Measurements from ENCODE around the gene NIPSNAP2.

DNA sequence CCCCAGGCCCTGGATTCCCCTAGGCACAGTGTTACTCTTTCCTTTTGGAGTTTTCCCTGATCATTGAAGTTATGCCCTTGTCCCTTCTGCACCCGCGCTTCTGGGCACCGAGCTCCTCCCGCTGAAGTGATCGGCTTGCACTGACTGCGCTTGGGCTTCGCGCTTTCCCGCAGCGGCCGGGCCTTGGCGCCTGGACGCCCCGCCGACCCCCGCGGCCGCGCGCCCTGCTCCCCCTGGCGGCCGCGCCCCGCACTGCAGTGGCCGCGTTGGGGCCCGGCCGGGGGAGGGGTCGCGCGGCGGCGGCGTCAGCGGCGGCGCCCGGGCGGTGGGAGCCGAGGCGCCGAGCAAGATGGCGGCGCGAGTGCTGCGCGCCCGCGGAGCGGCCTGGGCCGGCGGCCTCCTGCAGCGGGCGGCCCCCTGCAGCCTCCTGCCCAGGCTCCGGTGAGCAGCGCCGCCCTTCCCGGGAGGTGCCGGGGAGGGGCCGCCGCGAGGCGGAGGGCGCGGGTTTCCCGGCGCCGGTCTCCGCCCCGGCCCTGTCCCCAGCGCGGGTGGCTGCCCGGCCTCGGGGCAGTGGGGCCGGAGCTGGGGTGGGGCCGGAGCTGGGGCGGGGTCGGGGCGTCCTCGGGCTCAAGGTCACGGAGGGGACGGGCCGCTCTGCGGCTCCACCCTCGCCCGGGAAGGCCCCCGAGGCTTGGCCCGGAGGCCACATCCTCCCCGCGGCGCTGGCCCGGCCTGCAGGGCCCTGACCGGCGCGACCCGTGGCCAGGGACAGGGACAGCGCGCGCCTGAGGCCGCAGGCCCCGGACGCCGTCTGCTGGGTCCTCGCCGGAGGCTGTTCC is at the start of gene NIPSNAP2:
- TF ChIP-seq, protein P1, sequence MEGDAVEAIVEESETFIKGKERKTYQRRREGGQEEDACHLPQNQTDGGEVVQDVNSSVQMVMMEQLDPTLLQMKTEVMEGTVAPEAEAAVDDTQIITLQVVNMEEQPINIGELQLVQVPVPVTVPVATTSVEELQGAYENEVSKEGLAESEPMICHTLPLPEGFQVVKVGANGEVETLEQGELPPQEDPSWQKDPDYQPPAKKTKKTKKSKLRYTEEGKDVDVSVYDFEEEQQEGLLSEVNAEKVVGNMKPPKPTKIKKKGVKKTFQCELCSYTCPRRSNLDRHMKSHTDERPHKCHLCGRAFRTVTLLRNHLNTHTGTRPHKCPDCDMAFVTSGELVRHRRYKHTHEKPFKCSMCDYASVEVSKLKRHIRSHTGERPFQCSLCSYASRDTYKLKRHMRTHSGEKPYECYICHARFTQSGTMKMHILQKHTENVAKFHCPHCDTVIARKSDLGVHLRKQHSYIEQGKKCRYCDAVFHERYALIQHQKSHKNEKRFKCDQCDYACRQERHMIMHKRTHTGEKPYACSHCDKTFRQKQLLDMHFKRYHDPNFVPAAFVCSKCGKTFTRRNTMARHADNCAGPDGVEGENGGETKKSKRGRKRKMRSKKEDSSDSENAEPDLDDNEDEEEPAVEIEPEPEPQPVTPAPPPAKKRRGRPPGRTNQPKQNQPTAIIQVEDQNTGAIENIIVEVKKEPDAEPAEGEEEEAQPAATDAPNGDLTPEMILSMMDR (IDR thresholded peaks at IDR 0.05) = peak in 3 of 4 experiments; percentile 55 to 89 (median 87)
- TF ChIP-seq EP300 (IDR thresholded peaks at IDR 0.05) = no peak
- no peak for TF ChIP-seq POLR2AphosphoS5 (IDR thresholded peaks at IDR 0.05)
- peak; percentile 41 to 72 for TF ChIP-seq POLR2A (IDR thresholded peaks at IDR 0.05)

All from gastroesophageal sphincter (tissue), 3 donors.